Breast epithelium (tissue), 4 donors: ENCODE measurements around the gene PDE6C. TPM values are rescaled to one million over a fixed set of nuclear protein-coding genes. Genes with fewer than 3 reads are reported as not detected.
"Not testable (repeated sequence)": the region's sequence is repeated elsewhere in the genome, so short reads cannot be mapped to it uniquely, and the experiment has no call there.

Source experiments
- DNase-seq, 2 donors: peaks; one replicate each; pipeline ENCODE4 v3.0.0-alpha.2; 2019; ENCODE audit warnings: low spot score in 2 of 2
- H3K27ac ChIP-seq, 2 donors: fragments of 200-600 bp; sonication (generic) in 1 of 2; one replicate each; pipeline ENCODE4 v1.5.1; 2016 to 2019; ENCODE audit warnings: mild to moderate bottlenecking in 1 of 2
- H3K27me3 ChIP-seq, 2 donors: fragments of 200-600 bp; sonication (generic) in 1 of 2; one replicate each; pipeline versions ENCODE4 v1.5.1 to v1.6.0; 2017 to 2019; ENCODE audit warnings: control low read depth in 1 of 2, mild to moderate bottlenecking in 1 of 2
- H3K36me3 ChIP-seq: fragments of 200-600 bp; one replicate; pipeline ENCODE4 v1.5.1; 2019
- H3K4me1 ChIP-seq, 2 donors: fragments of 200-600 bp; sonication (generic); one replicate each; pipeline ENCODE4 v1.5.1; 2016 to 2019; ENCODE audit warnings: control low read depth in 1 of 2
- H3K4me3 ChIP-seq, 3 donors: fragments of 200-600 bp; sonication (generic); 1 replicate in 2 of 3; 2 replicates in 1 of 3; pipeline ENCODE4 v1.5.1; 2016 to 2019; ENCODE audit warnings: mild to moderate bottlenecking in 3 of 3, moderate library complexity in 2 of 3
- H3K9me3 ChIP-seq, 2 donors: fragments of 200-600 bp; sonication (generic) in 1 of 2; one replicate each; pipeline ENCODE4 v1.5.1; 2016 to 2019; ENCODE audit warnings: control low read depth in 1 of 2
- POLR2A ChIP-seq: fragments of 450-650 bp; IDR thresholded peaks from one replicate; pipeline ENCODE4 v1.6.1; 2016; ENCODE audit warnings: antibody characterized with exemption, mild to moderate bottlenecking, moderate library complexity
- POLR2AphosphoS5 ChIP-seq, 3 donors: sonication (generic); formaldehyde crosslinking; IDR thresholded peaks; one replicate each; pipeline ENCODE4 v1.6.1; 2017; ENCODE audit warnings: antibody characterized with exemption in 3 of 3
- intact Hi-C: fragments of 100-400 bp; cut with DNase I; formaldehyde crosslinking; loops from one replicate; pipeline ENCODE4 v1.15.1; 2023; ENCODE audit warnings: low total_unique reads
- total RNA-seq, 3 donors: library from RNA; depleted of rRNA; stranded (reverse); fragments of >200 nt; gene quantifications; one replicate each; pipeline ENCODE4 v1.1.0, GENCODE V29; 2016
- TF ChIP-seq, protein P1 (sequence below), 3 donors: fragments of 450-650 bp; IDR thresholded peaks; one replicate each; pipeline ENCODE4 v1.5.1; 2016 to 2017; ENCODE audit warnings: antibody characterized with exemption in 3 of 3, mild to moderate bottlenecking in 3 of 3, moderate library complexity in 3 of 3

The PDE6C gene
- total RNA-seq, 3 donors from 2014 or later: not detected

DNA sequence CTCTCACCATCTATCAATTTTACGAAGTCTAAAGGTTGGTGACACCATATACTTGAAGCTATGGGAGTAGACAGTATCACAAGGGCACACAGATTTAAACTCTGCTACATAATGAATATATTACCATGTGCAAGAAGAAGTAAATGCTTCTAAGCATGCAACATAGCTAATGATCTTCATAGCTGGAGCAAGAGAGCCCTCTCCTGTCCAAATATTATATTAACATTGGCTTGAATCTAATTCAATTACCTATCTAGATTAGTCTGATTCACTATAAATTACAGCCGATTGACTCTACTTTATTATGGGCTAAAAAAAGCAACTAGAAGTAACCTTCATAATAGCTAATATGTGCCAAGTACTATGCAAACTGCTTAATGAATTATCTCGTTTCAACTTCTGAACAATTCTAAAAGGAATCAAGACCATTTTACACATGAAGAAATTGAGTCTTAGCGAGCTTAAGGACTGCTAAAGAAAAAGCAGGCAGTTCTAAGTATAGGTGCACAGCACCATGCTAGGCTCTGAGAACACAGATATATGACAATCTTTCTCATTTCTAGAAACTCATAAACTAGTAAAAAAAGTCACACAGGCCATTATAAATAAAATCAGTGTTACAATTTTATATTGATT lies 68.2 kb downstream of the PDE6C start:
- no peaks in the 10 kb centered on the region for H3K9me3 ChIP-seq
- H3K27ac ChIP-seq: no peak overlapping the region
- H3K4me1 ChIP-seq: no peaks in the 10 kb centered on the region
- no peaks in the 10 kb centered on the region for H3K27me3 ChIP-seq
- DNase-seq: no peak
- no peak overlapping the region for H3K4me3 ChIP-seq
- intact Hi-C loops: no loop called here
- peaks cover 3% of the 10 kb centered on the region for H3K36me3 ChIP-seq
- TF ChIP-seq, protein P1, sequence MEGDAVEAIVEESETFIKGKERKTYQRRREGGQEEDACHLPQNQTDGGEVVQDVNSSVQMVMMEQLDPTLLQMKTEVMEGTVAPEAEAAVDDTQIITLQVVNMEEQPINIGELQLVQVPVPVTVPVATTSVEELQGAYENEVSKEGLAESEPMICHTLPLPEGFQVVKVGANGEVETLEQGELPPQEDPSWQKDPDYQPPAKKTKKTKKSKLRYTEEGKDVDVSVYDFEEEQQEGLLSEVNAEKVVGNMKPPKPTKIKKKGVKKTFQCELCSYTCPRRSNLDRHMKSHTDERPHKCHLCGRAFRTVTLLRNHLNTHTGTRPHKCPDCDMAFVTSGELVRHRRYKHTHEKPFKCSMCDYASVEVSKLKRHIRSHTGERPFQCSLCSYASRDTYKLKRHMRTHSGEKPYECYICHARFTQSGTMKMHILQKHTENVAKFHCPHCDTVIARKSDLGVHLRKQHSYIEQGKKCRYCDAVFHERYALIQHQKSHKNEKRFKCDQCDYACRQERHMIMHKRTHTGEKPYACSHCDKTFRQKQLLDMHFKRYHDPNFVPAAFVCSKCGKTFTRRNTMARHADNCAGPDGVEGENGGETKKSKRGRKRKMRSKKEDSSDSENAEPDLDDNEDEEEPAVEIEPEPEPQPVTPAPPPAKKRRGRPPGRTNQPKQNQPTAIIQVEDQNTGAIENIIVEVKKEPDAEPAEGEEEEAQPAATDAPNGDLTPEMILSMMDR (IDR thresholded peaks at IDR 0.05): peak in 2 of 3 donors; percentile 24 to 26
- TF ChIP-seq POLR2AphosphoS5 (IDR thresholded peaks at IDR 0.05) (no peak), POLR2A (no peak)

DNA sequence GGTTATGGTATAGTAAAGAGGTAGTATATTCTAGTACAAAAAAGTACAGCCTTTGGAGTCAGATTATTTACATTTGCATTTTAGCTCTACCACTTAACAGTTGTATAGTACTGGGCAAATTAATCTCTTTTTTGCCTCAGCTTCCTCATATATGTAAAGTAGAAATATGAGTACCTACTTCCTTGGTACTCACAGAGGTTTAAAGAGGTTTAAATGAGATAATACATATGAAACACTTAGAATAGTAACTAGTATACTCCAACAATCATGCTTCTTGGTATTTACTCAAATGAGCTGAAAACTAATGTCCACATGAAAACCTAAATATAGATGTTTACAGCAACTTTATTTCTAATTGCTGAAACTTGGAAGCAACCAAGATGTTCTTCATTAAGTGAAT lies 75.4 kb downstream of the PDE6C start:
- no peaks in the 10 kb centered on the region for H3K27me3 ChIP-seq
- H3K36me3 ChIP-seq: peaks cover 3% of the 10 kb centered on the region
- H3K9me3 ChIP-seq: no peaks in the 10 kb centered on the region
- TF ChIP-seq POLR2A: no peak
- no peak for TF ChIP-seq POLR2AphosphoS5 (IDR thresholded peaks at IDR 0.05)
- TF ChIP-seq, protein P1 (IDR thresholded peaks at IDR 0.05): no peak
- no peaks in the 10 kb centered on the region for H3K4me1 ChIP-seq
- intact Hi-C loops: no loop called here
- DNase-seq: no peak
- H3K27ac ChIP-seq: no peak overlapping the region
- H3K4me3 ChIP-seq: no peak overlapping the region

DNA sequence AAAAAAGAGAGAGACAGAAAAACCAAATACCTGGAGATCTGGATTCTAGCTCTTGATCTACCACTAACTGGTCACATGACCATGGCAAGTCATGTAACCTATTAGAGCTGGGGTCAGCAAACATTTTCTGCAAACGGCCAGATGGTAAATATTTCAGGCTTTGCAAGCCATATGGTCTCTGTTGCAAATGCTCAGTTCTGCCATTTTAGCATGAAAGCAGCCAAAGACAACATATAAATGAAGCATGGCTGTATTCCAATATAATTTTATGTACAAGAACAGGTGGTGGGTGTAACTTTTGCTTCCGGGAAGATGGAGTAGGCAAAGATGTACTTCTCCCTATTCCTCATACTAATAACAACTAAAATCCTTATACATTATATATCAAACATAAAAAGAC lies 83.4 kb downstream of the PDE6C start:
- Histone ChIP-seq H3K9me3 (no peaks in the 10 kb centered on the region), H3K36me3 (peaks cover 10% of the 10 kb centered on the region), H3K4me3 (no peak overlapping the region), H3K27ac (no peak overlapping the region), H3K4me1 (no peaks in the 10 kb centered on the region), H3K27me3 (no peaks in the 10 kb centered on the region)
- TF ChIP-seq POLR2A (no peak), POLR2AphosphoS5 (IDR thresholded peaks at IDR 0.05) (no peak)
- TF ChIP-seq, protein P1 (IDR thresholded peaks at IDR 0.05): no peak
- intact Hi-C loops: loop anchor here (5.0 kb wide), 1 partner anchor 518 kb away; no protein-coding TSS in a partner anchor
- DNase-seq: no peak

GRCh38 chr10:93696582-93696981 lies 84.2 kb downstream of the PDE6C start:
- H3K9me3 ChIP-seq, H3K27me3 ChIP-seq, H3K4me3 ChIP-seq, H3K27ac ChIP-seq, H3K4me1 ChIP-seq, DNase-seq: not testable (repeated sequence)
- intact Hi-C loops: loop anchor here (5.0 kb wide), 1 partner anchor 519 kb away; no protein-coding TSS in a partner anchor
- H3K36me3 ChIP-seq: peaks cover 10% of the 10 kb centered on the region

DNA sequence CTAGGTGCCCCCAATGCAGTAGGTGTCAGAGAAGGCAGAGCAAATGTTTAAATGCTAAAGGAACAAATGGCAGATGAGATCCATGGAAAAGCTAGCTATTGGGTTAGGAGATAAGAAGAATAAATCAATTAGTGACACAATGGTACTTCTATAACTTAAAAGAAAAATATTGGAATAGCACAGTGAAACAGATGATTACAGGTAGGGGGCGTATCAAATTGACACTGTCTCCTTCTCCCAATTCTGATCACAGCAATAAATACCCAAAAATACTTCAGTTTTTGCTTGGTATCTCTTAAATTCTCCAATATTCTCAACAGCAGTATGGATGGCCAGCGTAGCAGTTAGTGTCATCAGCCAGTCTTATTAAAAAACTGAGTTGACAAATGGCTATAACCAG lies 84.9 kb downstream of the PDE6C start:
- no peak for DNase-seq
- Histone ChIP-seq H3K4me3 (no peak overlapping the region), H3K9me3 (no peaks in the 10 kb centered on the region), H3K27me3 (no peaks in the 10 kb centered on the region), H3K36me3 (peaks cover 10% of the 10 kb centered on the region), H3K27ac (no peak overlapping the region), H3K4me1 (no peaks in the 10 kb centered on the region)
- TF ChIP-seq POLR2AphosphoS5 (IDR thresholded peaks at IDR 0.05) (no peak), POLR2A (no peak)
- TF ChIP-seq, protein P1 (IDR thresholded peaks at IDR 0.05): no peak
- intact Hi-C loops: loop anchor here (5.0 kb wide), 1 partner anchor 520 kb away; no protein-coding TSS in a partner anchor
